ENCODE measurements around the gene COPS7B.

COPS7B gene

DNA sequence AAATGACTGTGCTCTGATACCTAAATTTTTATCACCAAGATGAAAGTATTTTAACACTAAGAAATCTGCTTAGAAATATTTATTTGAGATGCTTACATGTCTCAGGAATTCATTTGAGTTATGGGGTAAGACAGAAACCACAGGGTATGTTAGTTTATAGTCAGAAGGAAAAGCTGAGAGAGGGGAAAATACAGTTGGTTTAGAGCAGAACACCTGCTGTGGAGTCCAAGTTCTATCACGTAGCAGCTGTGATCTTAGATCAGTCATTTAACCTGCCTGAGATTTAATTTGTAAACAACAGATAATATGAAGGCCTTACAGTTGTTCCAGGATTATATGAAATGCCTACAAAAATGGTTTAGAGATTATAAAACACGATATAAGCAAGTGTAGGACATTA is 34.2 kb upstream of the COPS7B start:
- H3K4me3 ChIP-seq (ENCODE audit: low read depth, low read length), result no peak overlapping the region
- DNase-seq (ENCODE audit: low read depth), result no peak
- TF ChIP-seq, protein P1, sequence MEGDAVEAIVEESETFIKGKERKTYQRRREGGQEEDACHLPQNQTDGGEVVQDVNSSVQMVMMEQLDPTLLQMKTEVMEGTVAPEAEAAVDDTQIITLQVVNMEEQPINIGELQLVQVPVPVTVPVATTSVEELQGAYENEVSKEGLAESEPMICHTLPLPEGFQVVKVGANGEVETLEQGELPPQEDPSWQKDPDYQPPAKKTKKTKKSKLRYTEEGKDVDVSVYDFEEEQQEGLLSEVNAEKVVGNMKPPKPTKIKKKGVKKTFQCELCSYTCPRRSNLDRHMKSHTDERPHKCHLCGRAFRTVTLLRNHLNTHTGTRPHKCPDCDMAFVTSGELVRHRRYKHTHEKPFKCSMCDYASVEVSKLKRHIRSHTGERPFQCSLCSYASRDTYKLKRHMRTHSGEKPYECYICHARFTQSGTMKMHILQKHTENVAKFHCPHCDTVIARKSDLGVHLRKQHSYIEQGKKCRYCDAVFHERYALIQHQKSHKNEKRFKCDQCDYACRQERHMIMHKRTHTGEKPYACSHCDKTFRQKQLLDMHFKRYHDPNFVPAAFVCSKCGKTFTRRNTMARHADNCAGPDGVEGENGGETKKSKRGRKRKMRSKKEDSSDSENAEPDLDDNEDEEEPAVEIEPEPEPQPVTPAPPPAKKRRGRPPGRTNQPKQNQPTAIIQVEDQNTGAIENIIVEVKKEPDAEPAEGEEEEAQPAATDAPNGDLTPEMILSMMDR (IDR thresholded peaks at IDR 0.05; ENCODE audit: low read depth, low read length, missing control alignments), result no peak

DNA sequence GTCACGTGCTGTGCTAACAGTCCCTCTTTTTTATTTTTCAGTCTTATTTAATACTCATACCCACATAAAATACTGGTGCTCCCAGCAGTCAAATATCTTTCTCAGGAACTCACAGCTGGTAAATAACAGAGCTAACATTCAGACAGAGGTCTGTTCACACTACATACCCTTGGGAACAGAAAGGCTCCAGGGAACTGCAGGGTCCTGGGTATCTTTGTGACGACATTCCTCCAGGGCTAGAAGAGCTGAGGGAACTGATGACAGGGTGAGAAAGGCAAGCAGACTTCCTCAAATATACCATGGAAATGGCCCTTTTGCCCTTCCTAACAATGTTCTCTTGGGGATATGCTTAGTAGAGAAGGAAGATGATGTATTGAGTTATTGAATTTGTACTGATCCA is 24.5 kb upstream of the COPS7B start:
- DNase-seq (ENCODE audit: low read depth), result no peak
- no peak overlapping the region for H3K4me3 ChIP-seq (ENCODE audit: low read depth, low read length)

DNA sequence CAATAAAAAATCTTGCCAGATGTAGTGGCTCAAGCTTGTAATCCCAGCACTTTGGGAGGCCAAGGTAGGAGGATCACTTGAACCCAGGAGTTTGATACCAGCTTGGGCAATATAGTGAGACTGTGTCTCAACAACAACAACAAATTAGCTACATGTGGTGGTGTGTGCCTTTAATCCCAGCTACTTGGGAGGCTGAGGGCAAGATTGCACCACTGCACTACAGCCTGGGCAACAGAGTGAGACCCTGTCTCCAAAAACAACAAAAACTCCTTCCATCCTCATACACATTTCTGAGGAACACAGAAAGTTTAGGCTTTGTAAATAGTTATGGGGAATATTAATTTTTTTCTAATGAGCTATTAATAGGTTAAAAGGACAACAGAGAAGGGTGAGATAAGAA is 22.1 kb upstream of the COPS7B start:
- TF ChIP-seq, protein P1 (IDR thresholded peaks at IDR 0.05; ENCODE audit: low read depth, low read length, missing control alignments), result no peak
- no peak for DNase-seq (ENCODE audit: low read depth)
- H3K4me3 ChIP-seq (ENCODE audit: low read depth, low read length), result no peak overlapping the region

More for the DNA sequence above, 24.5 kb upstream of the COPS7B start:
- TF ChIP-seq, protein P1 (IDR thresholded peaks at IDR 0.05; ENCODE audit: low read depth, low read length, missing control alignments), result no peak

DNA sequence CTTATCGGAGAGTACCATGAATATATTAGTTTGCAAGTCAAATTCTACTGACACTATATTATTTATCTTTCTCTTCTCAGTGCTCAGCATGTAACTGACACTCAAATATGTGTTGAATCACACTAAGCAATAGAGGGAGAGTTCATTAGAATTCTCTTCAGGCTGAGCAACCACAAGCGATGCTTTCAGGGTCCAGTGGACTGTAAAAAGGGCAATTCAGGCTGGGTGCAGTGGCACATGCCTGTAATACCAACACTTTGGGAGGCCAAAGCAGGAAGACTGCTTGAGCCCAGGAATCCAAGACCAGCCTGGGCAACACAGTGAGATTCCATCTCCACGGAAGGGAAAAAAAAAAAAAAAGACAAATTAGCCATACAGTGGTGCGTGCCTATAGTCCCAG is 21.5 kb upstream of the COPS7B start:
- TF ChIP-seq, protein P1 (IDR thresholded peaks at IDR 0.05; ENCODE audit: low read depth, low read length, missing control alignments), result no peak
- H3K4me3 ChIP-seq (ENCODE audit: low read depth, low read length), result no peak overlapping the region
- no peak for DNase-seq (ENCODE audit: low read depth)

DNA sequence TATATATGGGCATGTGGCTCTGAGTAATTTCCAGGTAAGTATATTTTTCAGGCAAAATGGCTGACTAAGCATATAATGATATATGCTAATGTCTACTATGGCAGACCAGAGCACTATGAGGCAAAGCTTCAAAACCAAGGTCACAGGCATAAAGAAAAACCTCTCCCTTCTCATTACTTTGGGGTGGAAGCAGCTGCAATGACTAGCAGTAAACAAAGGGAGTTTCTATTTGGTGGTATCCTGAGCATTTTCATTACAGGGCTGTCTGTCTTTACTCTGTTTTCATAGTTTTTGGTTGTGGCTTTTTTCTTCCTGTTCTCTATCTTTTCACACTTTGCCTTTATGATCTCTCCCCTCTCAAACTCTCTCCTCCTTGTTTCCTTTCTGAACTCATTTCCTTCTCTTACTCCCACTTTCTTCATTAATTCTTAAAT is 20.7 kb upstream of the COPS7B start:
- TF ChIP-seq, protein P1 (IDR thresholded peaks at IDR 0.05; ENCODE audit: low read depth, low read length, missing control alignments), result no peak
- no peak overlapping the region for H3K4me3 ChIP-seq (ENCODE audit: low read depth, low read length)
- DNase-seq (ENCODE audit: low read depth), result no peak

DNA sequence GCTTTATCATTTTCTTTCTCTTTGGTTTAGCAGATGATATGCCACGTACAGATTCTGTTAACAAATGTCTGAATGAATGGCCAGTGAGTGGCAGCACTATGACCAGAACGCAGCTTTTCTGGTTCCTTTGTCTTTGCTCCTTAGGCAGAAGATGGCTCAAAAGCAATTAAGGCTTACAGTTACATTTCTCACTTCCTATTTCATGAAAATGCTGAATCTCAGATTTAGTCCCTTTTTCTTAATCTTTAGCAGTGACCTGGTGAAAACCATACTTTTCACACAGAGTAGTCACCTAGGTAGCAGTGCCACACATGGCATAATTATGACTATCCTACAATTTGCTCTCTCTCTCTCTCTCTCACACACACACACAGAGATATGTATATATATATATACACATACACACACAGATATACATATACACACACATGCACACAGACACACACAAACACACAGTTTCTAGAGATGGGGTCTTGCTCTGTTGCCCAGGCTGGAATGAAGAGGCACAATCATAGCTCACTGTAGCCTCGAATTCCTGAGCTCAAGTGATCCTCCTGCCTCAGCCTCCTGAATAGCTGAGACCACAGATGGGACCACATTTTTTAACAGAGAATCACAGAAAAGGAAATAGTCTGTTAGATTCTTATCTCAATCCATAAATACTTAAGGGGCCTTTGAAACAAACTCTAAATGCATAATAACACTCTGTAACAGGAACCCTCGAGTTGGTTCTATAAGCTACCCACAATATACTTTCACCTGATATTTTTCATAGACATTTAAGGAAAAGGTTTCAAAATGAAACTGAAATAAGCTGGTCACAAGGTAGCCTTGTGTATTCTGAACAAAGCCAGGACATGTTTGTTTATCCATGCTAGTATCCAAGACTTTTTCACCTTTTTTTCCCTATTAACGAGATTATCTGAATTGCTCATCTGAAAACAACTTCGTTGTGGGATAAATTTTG is 16.8 kb upstream of the COPS7B start:
- no peak overlapping the region for H3K4me3 ChIP-seq (ENCODE audit: low read depth, low read length)
- TF ChIP-seq, protein P1 (IDR thresholded peaks at IDR 0.05; ENCODE audit: low read depth, low read length, missing control alignments), result no peak
- no peak for DNase-seq (ENCODE audit: low read depth)

Data from GM12864 (cell line).